Measurements from ENCODE around the gene NDUFS2. TPM values are rescaled to one million over a fixed set of nuclear protein-coding genes. Genes with fewer than 3 reads are reported as not detected.

The NDUFS2 gene
- total and polyA plus RNA-seq, 9 of the 15 experiments (the other 6 are each of a cell fraction or from before 2014, with no cell fraction given) = 70.0 to 176 (median 141) TPM

- TF ChIP-seq E2F6 (IDR thresholded peaks at IDR 0.05; ENCODE audit: borderline replicate concordance in 1 of 2, extremely low read depth in 1 of 2, insufficient read depth in 1 of 2, insufficient read length in 1 of 2, low read depth in 1 of 2, low read length in 1 of 2, poor library complexity in 1 of 2, severe bottlenecking in 1 of 2) (peak in 1 of 2 experiments; percentile 9), C11orf30 (IDR thresholded peaks at IDR 0.05; ENCODE audit: low read depth) (peak; percentile 33; the same call in 1 of the 2 replicates), ZNF12 (CRISPR knock-in tag; IDR thresholded peaks at IDR 0.05) (no peak), CBX1 (IDR thresholded peaks at IDR 0.05; ENCODE audit: low read depth) (peak; percentile 88), FOSL1 (tag; conservative IDR thresholded peaks at IDR 0.05) (no peak), TFAP4 (CRISPR knock-in tag; IDR thresholded peaks at IDR 0.05; ENCODE audit: borderline replicate concordance) (peak; percentile 61), HNRNPL (IDR thresholded peaks at IDR 0.05; ENCODE audit: low read depth, low read length) (no peak), RBBP5 (IDR thresholded peaks at IDR 0.05; ENCODE audit: borderline replicate concordance, insufficient read depth, low read length, poor library complexity, severe bottlenecking) (peak; percentile 51), EP400 (IDR thresholded peaks at IDR 0.05) (peak; percentile 63; the same call in 1 of the 2 replicates), EP300 (IDR thresholded peaks at IDR 0.05; ENCODE audit: low read length) (0 out of 2 replicates have a peak, but pooled peaks have one; percentile 17), ZBTB33 (CRISPR knock-in tag; IDR thresholded peaks at IDR 0.05) (peak; percentile 46; the same call in 1 of the 2 replicates), MTA3 (IDR thresholded peaks at IDR 0.05; ENCODE audit: borderline replicate concordance) (peak; percentile 63; the same call in 1 of the 2 replicates)
- TF ChIP-seq, protein P1, sequence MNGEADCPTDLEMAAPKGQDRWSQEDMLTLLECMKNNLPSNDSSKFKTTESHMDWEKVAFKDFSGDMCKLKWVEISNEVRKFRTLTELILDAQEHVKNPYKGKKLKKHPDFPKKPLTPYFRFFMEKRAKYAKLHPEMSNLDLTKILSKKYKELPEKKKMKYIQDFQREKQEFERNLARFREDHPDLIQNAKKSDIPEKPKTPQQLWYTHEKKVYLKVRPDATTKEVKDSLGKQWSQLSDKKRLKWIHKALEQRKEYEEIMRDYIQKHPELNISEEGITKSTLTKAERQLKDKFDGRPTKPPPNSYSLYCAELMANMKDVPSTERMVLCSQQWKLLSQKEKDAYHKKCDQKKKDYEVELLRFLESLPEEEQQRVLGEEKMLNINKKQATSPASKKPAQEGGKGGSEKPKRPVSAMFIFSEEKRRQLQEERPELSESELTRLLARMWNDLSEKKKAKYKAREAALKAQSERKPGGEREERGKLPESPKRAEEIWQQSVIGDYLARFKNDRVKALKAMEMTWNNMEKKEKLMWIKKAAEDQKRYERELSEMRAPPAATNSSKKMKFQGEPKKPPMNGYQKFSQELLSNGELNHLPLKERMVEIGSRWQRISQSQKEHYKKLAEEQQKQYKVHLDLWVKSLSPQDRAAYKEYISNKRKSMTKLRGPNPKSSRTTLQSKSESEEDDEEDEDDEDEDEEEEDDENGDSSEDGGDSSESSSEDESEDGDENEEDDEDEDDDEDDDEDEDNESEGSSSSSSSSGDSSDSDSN (IDR thresholded peaks at IDR 0.05; ENCODE audit: borderline replicate concordance in 1 of 2, low read depth in 2 of 2, low read length in 2 of 2) = no peak
- TF ChIP-seq, protein P2, sequence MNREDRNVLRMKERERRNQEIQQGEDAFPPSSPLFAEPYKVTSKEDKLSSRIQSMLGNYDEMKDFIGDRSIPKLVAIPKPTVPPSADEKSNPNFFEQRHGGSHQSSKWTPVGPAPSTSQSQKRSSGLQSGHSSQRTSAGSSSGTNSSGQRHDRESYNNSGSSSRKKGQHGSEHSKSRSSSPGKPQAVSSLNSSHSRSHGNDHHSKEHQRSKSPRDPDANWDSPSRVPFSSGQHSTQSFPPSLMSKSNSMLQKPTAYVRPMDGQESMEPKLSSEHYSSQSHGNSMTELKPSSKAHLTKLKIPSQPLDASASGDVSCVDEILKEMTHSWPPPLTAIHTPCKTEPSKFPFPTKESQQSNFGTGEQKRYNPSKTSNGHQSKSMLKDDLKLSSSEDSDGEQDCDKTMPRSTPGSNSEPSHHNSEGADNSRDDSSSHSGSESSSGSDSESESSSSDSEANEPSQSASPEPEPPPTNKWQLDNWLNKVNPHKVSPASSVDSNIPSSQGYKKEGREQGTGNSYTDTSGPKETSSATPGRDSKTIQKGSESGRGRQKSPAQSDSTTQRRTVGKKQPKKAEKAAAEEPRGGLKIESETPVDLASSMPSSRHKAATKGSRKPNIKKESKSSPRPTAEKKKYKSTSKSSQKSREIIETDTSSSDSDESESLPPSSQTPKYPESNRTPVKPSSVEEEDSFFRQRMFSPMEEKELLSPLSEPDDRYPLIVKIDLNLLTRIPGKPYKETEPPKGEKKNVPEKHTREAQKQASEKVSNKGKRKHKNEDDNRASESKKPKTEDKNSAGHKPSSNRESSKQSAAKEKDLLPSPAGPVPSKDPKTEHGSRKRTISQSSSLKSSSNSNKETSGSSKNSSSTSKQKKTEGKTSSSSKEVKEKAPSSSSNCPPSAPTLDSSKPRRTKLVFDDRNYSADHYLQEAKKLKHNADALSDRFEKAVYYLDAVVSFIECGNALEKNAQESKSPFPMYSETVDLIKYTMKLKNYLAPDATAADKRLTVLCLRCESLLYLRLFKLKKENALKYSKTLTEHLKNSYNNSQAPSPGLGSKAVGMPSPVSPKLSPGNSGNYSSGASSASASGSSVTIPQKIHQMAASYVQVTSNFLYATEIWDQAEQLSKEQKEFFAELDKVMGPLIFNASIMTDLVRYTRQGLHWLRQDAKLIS (CRISPR knock-in tag; IDR thresholded peaks at IDR 0.05) = peak; percentile 74; the same call in 1 of the 2 replicates
Measured at GRCh38 chr1:161159087-161159912, 42.9 kb upstream of the NDUFS2 start, which contains the start of gene USP21 (continued).
